AG08395 (cell line): ENCODE measurements around the gene SNURF.
"Not testable (repeated sequence)": the region's sequence is repeated elsewhere in the genome, so short reads cannot be mapped to it uniquely, and the experiment has no call there.

Experiments
- DNase-seq: peaks from one replicate; pipeline ENCODE4 v3.0.0; 2012; ENCODE audit warnings: mixed read lengths, low spot score

The SNURF gene

GRCh38 chr15:24954783-24955530, at the start of gene SNURF, which contains the start of gene SNRPN:
SNURF (plus strand) TSS chr15:24954987; CDS start chr15:24955049, 62 bp downstream.
SNRPN (plus strand) TSS chr15:24954987; CDS start chr15:24974454, 19,467 bp downstream.
- peak; percentile 77 for DNase-seq

GRCh38 chr15:24916305-24917009, 38.3 kb upstream of the SNURF start:
- no peak for DNase-seq

GRCh38 chr15:24917431-24917830, 37.4 kb upstream of the SNURF start:
- DNase-seq, result no peak

GRCh38 chr15:24919446-24919845, 35.3 kb upstream of the SNURF start:
- DNase-seq, result no peak

- DNase-seq, result not testable (repeated sequence)
Measured at GRCh38 chr15:24922781-24923180, 32.0 kb upstream of the SNURF start.

- DNase-seq, result no peak
Measured at GRCh38 chr15:24924153-24924552, 30.6 kb upstream of the SNURF start.

- no peak for DNase-seq
Measured at GRCh38 chr15:24924621-24925020, 30.2 kb upstream of the SNURF start.

- DNase-seq, result not testable (repeated sequence)
Measured at GRCh38 chr15:24931874-24932732, 22.7 kb upstream of the SNURF start.

- no peak for DNase-seq
Measured at GRCh38 chr15:24933716-24934115, 21.1 kb upstream of the SNURF start.

GRCh38 chr15:24938224-24938623, 16.6 kb upstream of the SNURF start:
- not testable (repeated sequence) for DNase-seq

- DNase-seq, result no peak
Measured at GRCh38 chr15:24940236-24940635, 14.6 kb upstream of the SNURF start.

- DNase-seq, result no peak
Measured at GRCh38 chr15:24943361-24943760, 11.4 kb upstream of the SNURF start.

- DNase-seq, result no peak
Measured at GRCh38 chr15:24944954-24945353, 9.8 kb upstream of the SNURF start.

GRCh38 chr15:24945711-24946110, 9.1 kb upstream of the SNURF start:
- DNase-seq, result no peak

- DNase-seq, result no peak
Measured at GRCh38 chr15:24948495-24948894, 6.3 kb upstream of the SNURF start.

- DNase-seq, result no peak
Measured at GRCh38 chr15:24955531-24955921, 739 bp downstream of the SNURF start.

- DNase-seq, result peak; percentile 81
Measured at GRCh38 chr15:24956111-24956838, 1.5 kb downstream of the SNURF start.

GRCh38 chr15:24957691-24958090, 2.9 kb downstream of the SNURF start:
- DNase-seq, result no peak

GRCh38 chr15:24961967-24962366, 7.2 kb downstream of the SNURF start:
- no peak for DNase-seq

- no peak for DNase-seq
Measured at GRCh38 chr15:24962880-24963279, 8.1 kb downstream of the SNURF start.

GRCh38 chr15:24966364-24967103, 11.7 kb downstream of the SNURF start:
- DNase-seq, result no peak
